OCI-M2 (cell line): ENCODE results near the gene STIM2.

ENCODE experiments used
- DNase-seq: peaks from one replicate; lab custom pipeline; 2025; ENCODE audit not compliant: unreplicated experiment; lab: John Stamatoyannopoulos, UW

STIM2 gene

GRCh38 chr4:26896636-26897035 is 36.0 kb downstream of the STIM2 start:
- no peak for DNase-seq

- no peak for DNase-seq
Observed at GRCh38 chr4:26899991-26900390, 39.4 kb downstream of the STIM2 start.

GRCh38 chr4:26900765-26901164 is 40.1 kb downstream of the STIM2 start:
- DNase-seq, result no peak

- DNase-seq, result no peak
Observed at GRCh38 chr4:26905172-26905571, 44.5 kb downstream of the STIM2 start.

DNA sequence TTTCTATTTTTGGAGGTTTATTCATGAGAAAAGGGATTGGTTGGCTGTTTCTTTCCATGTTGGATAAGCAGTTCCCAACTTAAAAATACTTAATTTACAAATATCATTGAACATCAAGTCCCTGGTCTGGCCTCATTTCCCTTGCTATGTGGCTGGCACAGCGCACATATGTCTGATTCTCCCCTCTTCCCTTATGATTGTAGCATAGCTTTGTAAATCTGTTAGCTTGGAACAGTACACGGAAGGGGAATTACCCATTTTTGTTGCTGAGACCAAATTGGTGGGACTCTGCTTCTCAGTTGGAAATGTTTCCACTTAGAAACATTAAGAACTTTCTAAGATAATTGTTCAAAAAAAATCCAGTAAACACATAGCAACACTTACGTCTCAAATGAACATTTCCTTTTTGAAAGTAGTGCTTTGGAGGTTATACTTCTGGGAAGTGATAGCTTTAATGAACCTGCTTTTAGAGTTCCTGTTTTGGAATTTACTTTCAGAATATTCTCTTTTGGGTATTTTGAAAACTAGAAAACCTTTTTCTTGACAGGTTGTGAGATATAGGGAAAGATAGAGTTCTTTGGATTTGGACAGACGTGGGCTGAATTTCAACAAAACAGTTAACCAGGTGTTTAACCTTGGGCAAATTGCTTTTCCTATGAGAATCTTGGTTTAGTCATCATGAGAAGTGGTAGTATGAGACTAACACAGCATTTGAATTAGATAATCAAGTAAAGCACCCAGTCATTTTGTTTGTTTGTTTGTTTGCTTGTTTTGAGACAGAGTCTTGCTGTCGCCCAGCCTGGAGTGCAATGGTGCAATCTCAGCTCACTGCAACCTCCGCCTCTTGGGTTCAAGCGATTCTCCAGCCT is 47.3 kb downstream of the STIM2 start:
- DNase-seq, result no peak

GRCh38 chr4:26909369-26909768 is 48.7 kb downstream of the STIM2 start:
- DNase-seq, result no peak

- no peak for DNase-seq
Observed at GRCh38 chr4:26911254-26911653, 50.6 kb downstream of the STIM2 start.

DNA sequence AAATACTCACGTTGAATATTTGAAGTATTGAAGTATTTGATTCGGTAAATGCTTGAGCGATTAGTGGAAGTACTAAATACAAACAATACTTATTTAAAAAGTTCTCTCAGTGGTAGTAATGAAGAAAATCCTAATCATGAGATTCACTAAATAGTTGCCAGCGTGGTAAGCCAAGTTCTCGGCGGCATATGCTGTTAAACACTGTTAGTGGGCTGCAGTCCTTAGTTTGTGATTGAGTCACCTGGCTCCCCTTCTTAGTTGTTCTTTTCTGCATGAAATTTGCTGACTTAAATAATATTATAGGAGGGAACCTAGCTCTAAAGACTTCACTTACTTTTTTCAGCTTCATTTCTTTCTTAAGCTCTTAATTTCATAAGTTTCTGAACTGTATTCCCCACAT is 51.4 kb downstream of the STIM2 start:
- DNase-seq, result no peak

DNA sequence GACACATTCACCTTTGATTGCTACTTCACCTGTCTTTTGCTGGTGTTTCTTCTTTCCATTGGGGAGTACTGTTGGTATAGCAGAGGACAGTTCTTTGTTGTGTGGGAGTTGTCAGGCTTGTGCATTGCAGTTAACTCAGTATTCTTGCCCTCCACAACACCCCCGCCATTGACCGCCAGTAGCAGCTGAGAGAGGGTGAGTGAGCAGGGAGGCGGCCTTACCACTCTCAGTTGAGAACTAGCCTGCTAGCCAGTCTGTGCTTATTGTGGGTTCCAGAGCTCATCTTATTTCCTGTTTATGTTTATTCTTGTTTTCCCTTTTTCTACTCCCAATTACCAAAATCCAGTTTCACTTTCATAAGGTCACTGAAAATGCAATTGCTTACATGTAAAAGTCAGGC is 52.2 kb downstream of the STIM2 start:
- no peak for DNase-seq

DNA sequence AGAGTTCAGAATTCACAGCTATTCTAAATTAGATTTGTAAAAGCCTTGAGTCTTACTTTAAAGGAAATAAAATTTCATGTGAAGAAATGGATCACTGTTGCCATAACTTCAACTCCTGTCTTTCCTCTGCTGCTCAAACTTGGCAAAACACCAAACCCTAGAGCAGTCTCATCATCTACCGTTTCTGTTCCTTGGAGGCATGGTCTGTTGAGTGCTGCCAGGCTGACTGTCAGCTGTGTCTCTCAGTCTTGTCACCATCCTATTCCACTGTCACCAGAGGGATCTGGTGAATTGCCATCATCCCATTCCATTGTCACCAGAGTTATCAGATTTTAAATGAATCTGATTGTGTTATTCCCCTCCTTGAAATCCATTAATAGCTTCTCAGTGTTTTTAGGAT is 55.6 kb downstream of the STIM2 start:
- no peak for DNase-seq

DNA sequence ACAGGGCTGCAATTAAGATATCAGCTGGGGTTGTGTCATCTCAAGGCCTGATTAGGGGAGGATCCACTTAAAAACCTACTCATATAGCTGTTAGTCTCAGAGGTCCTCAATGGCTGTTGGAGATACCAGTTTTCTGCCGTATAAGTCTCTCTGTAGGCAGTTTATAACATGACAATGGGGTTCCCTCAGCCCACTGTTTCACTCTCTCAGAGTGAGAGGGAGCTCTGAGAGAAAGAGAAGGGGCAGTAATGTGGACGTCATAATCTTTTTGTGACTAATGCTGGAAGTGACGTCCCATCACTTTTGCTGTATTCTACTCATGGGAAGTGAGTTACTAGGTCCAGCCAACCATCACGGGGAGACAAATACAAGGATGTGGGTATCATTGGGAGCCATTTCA is 70.3 kb downstream of the STIM2 start:
- DNase-seq, result no peak

DNA sequence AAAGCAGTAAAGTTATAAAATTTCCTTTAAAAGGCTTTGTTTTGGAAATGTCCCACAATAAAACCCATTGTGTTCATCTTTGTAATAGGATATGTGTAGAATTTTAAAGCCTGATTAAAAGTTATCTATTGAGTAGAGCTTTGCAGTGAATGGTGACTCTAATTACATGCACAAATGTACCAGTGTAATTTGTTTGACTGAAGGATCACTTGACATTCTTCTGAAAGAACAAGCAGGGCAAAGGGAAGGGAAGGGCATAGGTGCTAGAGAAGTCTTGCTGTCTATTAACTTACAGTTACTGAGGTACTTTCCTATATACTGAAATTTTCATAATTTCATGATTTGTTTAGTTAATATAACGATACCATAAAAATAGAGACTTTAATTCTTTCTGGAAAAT is 70.8 kb downstream of the STIM2 start:
- DNase-seq, result no peak

GRCh38 chr4:26931966-26932365 is 71.3 kb downstream of the STIM2 start:
- no peak for DNase-seq

- no peak for DNase-seq
Observed at GRCh38 chr4:26935397-26935796, 74.8 kb downstream of the STIM2 start.

GRCh38 chr4:26936284-26937065 is 75.8 kb downstream of the STIM2 start:
- no peak for DNase-seq

GRCh38 chr4:26937139-26937538 is 76.5 kb downstream of the STIM2 start:
- DNase-seq, result no peak

DNA sequence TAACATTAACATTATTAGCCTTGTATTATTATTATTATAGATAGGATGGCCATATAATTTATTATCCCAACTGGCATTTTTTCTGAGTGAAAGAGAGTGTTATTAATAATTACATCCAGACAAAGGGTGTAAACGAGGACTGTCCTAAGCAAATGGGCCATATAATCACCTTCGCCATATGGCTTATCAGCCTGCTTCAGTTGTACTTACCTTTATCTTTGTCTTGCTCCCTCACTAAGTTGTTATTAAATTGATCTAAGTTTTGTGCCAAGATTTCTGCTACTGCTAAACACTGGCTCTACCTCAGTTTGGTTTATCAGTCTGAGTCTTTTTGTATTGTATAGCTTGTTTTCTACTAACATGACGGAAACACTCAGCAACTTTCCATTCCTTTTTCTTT is 76.9 kb downstream of the STIM2 start:
- DNase-seq, result no peak

DNA sequence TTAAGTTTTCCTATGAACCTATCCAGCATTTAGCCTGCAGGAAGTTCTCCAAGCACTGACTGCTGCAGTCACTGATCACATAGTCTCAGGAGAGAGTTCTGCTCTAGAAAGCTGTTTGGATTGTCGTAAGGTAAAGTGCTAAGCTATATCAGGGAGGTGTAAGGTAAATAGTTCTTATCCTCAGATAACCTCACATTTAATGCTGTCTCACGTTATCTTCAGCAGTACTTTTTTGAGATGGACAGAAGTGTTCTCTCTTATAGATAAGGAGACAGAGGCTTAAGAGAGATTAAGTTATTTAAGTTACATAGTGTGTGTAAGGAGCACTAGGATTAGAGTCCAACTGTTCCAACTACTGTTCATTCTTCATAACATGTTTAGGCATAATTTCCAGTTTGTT is 77.9 kb downstream of the STIM2 start:
- DNase-seq, result no peak

GRCh38 chr4:26941951-26942350 is 81.3 kb downstream of the STIM2 start:
- DNase-seq, result no peak

DNA sequence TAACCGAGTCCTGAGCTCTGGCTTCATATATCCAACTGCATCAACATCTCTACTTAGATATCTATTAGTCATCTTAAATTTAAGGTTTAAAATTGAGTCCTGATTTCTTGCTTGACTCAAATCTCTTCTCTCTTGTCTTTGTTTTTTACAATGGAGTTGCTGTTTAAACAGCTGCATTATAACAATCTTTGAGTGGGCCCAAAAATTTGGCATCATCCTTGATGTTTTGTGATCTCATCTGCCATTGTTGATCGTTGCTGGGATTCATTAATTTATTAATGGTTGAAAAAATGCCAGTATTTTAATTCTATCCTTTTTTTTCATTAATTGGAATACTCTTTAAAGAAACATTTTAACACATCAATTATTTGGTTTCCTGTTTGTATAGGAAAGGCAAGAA is 82.2 kb downstream of the STIM2 start:
- DNase-seq, result no peak

DNA sequence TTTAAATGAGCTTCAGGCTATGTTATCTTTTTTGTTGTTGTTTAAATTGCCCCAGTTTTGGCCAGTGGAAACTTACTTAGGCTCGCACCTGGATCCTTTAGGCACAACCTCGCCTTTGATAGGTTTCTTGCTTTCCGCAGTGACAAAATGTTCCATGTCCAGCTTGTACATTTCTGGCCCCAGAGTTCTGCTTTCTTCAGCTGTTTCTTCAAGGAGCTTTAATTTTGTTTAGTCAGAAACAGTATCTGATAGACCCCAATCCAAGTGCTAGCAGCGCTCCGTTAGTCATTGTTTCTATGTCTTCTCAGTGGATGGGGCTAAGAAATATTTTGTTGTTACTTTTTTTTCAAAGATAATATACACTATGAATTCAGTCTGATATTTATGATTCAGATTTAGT is 82.8 kb downstream of the STIM2 start:
- DNase-seq, result no peak

- no peak for DNase-seq
Observed at GRCh38 chr4:26945794-26946193, 85.2 kb downstream of the STIM2 start.
